ENCODE data around the gene HSPA9.

The HSPA9 gene

DNA sequence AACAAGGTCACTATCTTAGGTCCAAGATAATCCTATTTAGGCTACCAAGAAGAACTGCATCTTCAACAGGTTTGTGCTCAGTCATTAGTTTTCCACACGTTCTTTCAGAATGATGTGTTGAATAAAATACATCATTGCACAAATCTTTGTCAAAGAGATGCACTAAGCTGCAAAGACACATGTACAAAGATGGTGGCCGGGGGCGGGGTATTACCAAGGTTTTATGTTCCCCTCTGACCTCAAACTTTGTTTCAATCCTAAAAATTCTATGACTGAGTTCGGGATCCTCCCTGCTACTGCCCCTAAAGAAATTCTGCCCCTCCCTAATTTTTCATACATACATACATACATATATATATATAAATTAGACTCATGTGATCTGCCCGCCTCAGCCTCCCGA, 14.2 kb downstream of the HSPA9 start:
- no peak for DNase-seq (ENCODE audit: low spot score)

DNA sequence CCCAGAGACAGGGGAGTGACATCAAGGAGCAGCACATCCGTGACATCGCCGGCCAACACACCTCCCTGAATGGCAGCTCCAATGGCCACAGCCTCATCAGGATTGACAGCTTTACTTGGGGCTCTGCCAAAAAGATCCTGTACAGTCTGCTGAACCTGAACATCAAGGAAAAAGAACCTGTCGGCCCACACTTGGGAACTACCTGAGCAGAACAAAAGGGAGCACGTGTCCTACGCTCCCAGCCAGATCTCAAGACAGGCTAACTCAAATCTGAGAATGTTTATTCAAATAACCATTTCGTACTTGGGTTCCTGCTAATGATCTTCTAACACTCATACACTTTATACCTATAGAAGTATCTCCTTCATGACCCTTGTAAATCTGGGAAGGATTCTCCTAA, 15.3 kb downstream of the HSPA9 start:
- no peak for DNase-seq (ENCODE audit: low spot score)

DNA sequence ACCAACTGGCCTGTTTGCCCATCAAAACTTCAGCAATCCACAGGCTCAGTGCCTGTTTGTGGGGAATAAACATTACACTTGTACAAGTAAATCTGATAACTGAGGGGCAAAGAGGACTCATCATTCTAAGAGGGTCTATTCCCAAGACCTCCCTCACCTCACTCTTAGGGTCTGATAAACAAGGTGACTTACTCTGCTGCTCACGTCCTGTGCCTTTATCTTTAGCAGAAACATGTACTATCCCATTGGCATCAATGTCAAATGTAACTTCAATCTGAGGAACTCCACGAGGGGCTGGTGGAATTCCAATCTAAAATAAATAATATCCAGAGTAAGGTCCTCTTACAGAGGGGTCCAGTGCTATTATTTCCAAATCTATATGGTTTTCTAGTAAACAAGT, 17.5 kb downstream of the HSPA9 start:
- no peak for DNase-seq (ENCODE audit: low spot score)

DNA sequence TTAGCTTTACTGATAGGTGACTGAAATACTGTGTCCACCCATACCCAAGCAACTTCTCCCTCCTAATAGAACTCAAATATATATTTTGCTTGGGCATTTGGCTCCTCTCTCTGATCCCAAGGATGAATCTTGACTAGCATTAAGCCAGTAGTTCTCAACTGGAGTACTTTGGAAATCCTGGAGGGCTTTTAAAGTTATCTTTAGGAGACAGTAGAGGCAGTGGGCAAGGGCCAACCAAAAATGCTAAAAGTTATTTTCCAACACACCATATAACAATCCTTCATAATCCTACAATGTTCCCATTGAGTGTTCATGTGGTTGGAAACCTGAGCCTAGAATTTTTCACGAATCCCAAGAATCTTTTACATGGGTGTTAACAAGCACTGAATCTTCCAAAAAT, 21.1 kb downstream of the HSPA9 start:
- no peak for DNase-seq (ENCODE audit: low spot score)

DNA sequence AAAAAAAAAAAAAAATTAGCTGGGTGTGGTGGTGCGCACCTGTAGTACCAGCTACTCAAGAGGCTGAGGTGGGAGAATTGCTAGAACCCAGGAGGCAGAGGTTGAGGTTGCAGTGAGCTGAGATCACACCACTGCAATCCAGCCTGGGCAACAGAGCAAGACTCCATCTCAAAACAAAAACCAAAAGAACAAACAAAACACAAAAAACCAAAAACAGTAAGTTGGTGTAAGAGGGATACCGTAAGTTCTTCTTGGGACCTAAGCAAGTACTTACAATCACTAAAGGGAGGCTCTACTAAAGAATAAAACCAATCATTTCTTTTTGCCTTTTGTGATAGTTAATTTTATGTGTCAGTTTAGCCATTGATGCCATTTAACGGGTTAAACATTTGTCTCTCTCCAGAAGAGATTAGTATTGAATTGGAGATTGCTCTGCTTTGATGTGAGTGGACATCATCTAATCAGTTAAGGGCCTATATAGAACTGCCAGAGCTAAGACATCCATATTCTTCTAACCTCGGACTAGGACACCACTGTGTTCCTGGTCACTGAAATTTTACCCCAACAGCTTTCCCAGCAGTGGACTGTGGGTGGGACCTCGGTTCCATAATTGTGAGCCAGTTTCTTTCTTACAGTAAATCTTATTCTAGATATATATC, 21.6 kb downstream of the HSPA9 start:
- DNase-seq (ENCODE audit: low spot score), result no peak

DNA sequence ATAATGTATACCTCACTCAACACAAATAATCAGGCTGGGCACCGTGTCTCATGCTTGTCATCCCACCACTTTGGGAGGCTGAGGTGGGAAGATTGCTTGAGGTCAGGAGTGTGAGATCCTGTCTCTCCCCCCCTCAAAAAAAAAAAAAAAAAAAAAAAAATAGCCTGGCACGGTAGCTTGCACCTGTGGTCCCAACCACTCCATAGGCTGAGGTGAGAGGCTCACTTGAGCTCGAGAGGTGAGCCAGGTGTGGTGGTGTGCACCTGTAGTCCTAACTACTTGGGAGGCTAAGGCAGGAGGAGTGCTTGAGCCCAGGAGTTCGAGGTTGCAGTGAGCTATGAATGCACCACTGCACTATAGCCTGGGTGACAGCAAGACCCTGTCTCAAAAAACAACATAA, 22.5 kb downstream of the HSPA9 start:
- DNase-seq (ENCODE audit: low spot score), result no peak

DNA sequence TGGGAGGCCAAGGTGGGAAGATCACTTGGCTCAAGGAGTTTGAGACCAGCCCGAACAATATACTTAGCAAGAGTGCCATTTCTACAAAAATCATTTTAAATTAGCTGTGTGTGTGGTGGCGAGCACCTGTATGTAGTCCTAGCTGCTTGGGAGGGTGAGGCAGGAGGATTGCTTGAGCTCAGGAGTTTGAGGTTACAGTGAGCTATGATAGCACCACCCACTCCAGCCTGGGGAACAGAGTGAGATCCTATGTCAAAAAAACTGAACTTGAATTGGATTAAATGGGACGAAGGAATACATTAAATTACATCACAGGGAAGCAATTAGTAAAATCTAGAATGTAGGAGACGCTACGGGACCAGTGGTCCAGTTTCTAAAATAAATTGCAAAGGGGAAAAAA, 25.8 kb downstream of the HSPA9 start:
- DNase-seq (ENCODE audit: low spot score), result no peak

DNA sequence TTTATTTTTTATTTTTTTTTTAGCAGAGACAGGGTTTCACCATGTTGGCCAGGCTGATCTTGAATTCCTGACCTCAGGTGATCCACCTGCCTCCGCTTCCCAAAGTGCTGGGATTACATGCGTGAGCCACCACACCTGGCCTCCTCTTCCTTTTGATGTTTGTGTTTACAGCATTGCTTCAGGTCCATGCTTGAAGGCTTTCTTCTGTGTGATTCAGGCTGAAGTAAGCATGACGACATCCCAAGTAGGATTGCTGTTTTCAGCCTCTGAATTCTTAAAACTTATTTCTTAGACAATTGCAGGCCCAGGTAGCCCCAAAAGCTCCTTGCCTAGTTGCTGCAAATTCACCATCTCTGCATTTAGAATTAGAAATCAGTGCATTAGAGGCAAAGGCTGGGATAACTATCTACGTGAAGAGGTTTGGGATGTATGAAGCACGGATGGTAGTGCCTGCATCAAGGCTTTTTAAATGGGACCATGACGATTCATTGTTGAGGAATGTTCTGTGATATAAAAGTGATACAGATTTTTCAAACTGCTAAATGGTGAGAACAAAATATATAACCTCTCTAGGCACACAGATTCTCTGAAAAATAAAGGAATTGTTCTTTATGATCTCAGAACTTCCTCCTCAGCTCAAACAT, 29.2 kb downstream of the HSPA9 start:
- DNase-seq (ENCODE audit: low spot score), result no peak

DNA sequence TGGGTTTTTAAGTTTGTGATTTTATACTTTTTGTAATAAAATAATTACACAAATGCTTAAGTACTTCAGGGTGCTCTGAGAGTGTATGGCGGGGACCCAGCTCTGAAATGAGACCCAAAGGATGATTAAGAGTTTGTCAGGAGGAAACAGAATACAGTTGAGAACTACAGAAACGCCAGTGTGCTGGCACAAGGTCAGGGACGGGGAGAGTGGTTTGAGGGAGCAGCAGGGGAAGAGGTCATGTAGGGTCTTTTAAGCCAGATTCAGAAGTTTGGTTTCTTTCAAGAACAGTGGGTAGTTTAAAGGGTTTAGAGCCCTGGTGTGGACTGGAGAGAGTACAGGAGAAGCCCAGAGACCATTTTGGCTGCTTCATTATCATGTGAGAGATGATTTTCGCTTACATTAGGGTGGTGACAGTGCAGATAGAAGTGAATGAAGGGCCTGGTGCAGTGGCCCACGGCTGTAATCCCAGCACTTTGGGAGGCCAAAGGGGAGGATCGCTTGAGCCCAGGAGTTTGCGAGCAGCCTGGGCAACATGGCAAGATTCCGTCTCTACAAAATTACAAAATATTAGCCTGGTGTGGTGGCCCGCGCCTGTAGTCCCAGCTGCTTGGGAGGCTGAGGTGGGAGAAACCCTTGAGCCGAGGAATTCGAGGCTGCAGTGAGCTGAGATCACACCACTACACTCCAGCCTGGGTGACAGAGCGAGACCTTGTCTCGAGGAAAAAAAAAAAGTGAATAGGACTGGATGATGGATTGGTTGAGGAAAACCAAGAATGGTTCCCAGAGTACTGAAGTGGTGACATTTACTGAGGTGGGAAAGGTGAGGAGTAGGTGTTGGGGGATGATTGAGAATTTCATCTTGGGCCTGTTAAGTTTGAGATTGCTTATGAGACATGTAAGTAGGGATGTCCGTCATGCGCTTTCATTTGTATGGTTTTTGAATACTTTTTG, 30.7 kb downstream of the HSPA9 start:
- no peak for DNase-seq (ENCODE audit: low spot score)

DNA sequence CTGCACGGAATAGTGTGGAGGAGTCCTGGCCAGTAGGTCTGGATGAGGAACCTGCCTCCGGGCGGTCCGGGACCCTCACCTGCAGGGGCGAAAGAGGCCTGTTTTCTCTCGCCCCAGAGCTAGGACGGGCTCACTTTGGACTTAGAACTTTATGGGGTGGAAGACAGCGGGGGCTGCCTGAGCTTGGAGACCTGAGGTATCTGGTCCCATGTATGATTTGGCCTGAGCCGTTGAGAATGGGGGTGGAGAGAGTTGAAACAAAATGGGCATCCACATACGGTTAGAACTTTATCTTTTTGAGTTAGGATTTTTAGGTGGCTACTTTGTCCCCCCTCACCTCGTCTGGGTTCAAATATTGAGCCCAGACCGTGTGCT, 31.5 kb downstream of the HSPA9 start:
- no peak for DNase-seq (ENCODE audit: low spot score)

DNA sequence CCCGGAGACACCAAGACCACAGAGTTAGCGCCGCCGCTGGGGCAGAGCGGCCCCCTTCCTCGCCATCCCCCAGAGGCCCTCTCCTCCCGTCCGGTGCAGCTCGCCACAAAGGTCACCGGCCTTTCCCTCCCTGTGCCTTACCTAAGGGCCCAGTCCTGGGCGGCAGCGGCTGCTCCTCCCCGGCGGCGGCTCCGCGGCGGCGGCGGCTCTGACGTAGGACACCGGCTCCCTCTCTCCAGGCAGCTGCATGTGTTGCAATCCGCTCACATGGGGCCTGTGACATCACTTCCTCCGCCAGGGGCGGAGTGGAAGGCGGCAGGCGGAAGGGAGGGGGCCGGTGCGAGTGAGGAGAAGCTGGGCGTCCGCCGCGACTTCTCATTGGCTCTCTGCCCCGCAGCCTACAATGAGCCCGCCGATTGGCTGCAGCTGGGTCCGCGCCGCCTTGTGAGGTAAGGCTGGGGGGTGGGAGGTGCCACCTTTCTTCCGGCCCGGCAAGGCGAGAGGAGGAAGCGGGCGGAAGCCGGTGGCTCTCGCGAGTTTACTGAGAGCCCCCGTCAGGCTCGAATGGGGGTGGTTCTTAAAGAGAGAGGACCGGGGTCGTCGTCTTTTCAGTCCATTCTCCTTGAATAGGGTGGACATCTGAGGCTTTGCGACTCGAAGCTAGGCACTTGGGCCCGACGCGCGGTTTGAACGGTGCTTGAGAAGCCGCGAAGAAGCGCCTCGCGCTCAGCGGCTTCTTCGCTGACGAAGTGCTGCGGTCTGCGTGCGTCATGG, 32.1 kb downstream of the HSPA9 start, which contains the start of gene ETF1:
Gene ETF1, minus strand, starts transcription at position 281 of the 774 bp plus-strand sequence. CDS start 318 bp downstream, outside the sequence.
- peak; percentile 87 for DNase-seq (ENCODE audit: low spot score)

DNA sequence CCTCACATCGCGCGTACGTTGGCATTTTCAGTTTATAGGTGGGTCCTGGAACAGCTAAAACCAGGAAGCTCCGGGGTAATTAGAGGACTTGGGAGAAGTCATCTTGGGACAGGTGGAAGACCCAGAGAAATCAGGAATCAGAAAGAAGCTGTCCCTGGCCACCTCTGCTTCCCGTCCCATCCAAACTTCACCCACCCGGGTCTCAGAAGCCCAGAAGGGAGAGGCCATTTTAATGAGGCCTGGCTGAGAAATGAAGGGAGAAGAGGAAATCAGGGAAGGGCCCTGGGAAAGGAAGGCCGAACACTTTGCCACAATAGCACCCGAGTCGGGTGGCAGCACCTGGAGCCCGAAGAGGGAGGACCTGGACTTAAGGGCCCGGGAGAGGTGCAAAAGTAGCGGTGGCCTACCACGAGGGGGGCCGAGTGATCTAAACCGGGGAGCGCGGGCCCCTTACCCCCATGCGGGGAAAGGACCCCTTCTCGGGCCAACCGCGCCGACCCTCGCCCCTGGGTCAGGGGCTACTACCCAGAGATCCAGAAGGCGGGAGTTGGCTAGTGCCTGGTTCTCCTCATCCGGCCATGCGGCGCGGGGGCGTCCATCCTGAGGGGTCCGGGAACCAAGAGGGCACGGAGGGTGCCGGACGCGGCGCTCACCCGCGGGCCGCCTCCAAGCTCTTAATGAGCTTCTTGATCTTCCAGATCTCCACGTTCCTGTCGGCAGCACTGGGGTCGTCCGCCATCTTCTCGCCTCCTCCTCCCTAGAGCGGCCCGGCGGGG, 32.8 kb downstream of the HSPA9 start:
- no peak for DNase-seq (ENCODE audit: low spot score)

DNA sequence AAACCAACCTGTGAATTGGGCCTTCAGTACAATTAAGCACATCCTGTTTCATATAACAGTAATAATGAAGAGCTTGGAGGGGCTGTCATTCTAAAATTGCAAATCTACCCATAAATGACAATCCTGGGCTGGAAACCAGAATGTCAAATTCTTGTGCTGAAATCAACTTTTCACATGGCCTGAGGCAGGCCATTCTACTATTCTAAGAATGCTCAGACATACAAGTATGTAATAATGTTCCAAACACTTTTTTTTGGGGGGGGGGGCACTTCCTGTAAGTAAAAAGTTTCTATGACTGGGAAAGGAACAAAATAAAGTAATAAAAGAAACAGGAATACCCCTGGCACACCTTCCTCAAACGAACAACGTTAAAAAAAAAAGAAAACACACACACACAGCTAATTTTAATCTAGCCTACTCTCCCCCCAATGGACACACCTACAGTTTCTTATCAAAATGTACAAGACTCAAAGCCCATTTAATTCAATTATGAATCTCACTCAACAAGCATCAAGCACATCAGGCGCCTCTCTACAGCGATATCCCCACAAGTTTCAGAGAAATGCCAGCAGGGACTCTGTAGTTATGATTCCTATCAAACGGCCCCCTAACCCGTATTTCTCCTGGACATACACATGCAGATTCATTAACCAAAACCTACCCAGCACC, 33.6 kb downstream of the HSPA9 start:
- no peak for DNase-seq (ENCODE audit: low spot score)

DNA sequence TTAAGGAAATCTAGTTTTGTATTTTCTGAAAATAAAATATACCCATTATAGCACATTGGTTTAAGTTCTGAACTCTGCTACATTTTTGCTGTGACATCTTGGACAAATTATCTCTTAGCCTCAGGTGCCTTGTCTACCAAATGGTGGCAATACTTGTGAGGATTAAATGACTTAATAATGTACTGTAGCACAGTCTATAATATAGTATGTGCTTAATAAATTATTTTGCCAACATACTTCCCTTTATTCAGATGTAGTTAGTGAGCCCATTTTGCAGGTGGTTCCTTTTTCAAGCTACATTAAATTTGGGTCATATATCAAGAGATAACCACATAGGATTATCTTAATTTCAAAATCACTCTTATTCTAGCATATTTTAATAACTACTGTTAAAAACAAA, 35.4 kb downstream of the HSPA9 start:
- DNase-seq (ENCODE audit: low spot score), result no peak

DNA sequence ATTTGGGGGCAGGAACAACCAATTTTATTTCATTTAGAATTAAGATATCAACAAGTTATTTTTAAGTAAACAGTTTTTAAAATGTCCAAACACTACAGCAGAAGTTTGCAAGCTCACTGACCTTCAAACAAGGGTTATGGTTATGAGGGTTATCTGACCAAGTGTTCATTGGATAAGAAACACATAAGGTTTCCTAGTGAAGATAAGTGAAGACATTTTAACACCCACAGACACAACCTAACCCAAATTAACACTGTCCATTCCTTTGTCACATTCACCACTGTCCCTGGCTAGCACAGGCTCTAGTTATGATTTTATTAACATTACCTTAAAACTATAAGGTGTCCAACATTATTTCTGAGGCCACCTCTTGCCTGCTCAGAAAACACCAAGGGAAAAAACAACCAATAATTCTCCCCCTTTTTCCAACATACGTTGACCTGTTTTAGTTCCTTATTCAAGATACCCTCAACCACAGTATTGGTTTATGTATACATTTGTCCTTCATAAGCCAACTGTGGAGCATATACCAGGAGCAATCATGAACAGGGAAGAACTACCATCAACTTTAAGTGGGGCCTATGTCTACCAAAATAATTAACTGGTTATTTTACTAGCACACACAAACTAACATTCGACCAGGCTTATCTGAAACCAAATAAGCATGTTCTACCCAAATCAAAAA, 36.1 kb downstream of the HSPA9 start:
- DNase-seq (ENCODE audit: low spot score), result no peak

DNA sequence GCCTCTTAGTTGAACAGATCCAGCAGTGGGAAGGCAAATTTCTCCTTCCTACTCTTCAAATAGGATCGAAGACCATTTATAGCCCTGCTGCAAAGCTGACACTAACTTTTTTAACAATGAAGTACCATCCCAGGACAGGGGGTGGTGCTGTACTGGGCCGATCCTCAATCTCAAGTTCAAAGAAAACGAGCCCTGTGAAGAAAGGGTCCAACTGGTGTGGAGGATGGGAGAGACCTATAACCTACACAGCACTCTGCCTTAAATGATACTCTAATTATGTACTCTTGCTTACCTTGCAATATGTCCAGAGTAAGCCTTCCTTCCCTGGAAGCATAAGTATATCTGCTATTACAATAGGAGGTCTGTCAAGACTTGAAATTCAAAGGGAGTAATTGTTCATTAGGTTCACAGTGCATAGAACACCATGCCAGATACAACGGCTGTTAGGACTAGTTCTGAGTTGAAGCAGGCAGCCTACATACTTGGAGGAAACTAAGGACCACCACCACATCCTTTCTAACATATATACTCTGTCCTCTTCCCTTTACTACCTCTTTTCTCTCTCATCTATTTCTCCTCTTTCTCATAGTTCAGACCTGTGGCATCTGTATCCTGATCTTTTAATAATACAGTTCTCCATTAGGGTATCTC, 38.4 kb downstream of the HSPA9 start:
- no peak for DNase-seq (ENCODE audit: low spot score)

DNA sequence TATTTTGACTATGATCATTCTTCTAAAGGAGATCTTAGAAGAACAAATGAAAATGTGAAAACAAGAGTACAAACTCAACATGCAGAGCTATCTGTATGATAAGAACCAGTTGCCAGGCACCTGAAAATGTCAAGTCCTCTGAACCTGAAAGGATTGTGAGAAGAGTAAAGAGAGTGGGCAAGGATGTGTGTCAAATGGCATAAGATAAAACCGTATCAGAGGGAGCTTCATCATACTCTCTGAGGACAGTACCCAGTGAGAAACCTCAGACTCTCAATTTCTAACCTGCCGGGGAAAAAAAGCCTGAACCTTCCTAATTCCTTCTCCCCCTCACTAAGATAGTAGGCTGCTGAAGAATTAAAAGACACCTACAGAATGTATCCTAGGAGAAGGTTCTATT, 39.0 kb downstream of the HSPA9 start:
- DNase-seq (ENCODE audit: low spot score), result no peak

DNA sequence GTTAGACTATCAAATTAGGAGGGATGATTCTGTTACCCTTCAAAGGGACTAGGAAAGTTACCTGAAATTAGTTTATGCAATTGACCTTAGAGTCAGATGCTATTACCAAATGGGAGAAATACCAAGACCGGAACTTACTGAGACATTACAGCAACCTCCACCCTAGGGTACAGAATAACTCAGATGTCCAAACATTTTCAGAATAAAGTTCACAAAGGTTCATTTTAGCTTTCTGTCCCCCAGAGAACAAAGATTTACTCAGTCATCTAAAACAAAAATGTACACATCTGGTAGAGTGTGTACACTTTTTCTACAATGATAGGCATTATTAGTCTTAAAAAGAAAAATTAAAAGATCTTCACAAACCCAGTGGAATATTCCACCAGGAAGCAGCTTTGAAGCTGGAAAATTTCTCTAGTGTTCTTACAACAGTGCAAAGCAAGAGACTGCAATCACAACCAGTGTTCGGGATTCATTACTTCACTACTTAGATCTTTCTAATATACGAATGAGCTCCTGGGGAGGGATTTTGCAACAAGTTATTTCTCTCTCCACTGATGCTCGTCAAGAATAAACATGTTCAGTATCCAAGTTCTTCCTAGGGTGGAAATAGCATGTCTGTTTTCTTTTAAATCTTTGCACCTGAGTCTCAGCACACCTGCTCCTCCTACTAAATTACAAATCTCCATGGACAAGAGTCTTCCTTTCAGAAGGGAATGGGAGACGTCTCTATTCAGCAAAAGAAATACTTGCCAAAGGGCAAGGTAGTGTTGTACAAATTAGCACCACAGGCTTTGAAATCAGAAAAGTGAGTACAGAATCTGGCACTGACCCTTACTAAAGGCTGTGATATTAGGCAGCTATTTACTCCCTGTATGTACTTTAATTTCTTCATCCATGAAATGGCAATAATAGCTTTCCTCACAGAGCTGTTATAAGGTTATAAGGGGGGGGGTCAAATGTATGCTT, 40.9 kb downstream of the HSPA9 start:
- DNase-seq (ENCODE audit: low spot score), result no peak

All from HuH-7.5 (cell line).